Loucy (cell line): ENCODE results near the gene SCFD2.

Source experiments
- H2AFZ ChIP-seq: fragments of 200-600 bp; sonication (generic); 2 replicates; pipeline ENCODE4 v1.6.0; 2016; ENCODE audit warnings: antibody characterized with exemption, mild to moderate bottlenecking, low read length, moderate library complexity
- H3F3A ChIP-seq: fragments of 200-600 bp; 2 replicates; pipeline ENCODE4 v1.6.0; 2016; ENCODE audit warnings: antibody characterized with exemption, low read depth, mild to moderate bottlenecking
- H3K27me3 ChIP-seq: fragments of 200-600 bp; sonication (generic); 2 replicates; pipeline ENCODE4 v1.6.1; 2014; ENCODE audit warnings: low read length, mild to moderate bottlenecking; ENCODE audit not compliant: insufficient read depth, poor library complexity, severe bottlenecking
- H3K36me3 ChIP-seq: fragments of 200-600 bp; sonication (generic); 2 replicates; pipeline ENCODE4 v1.6.1; 2016; ENCODE audit warnings: low read length; ENCODE audit not compliant: insufficient read depth
- H3K4me1 ChIP-seq: fragments of 200-600 bp; sonication (generic); 2 replicates; pipeline ENCODE4 v1.5.1; 2014; ENCODE audit warnings: low read length, mild to moderate bottlenecking; ENCODE audit not compliant: insufficient read depth, poor library complexity, severe bottlenecking
- H3K4me2 ChIP-seq: fragments of 200-600 bp; sonication (generic); 2 replicates; pipeline ENCODE4 v1.6.0; 2014; ENCODE audit warnings: antibody characterized with exemption, low read length, low read depth, mild to moderate bottlenecking; ENCODE audit not compliant: poor library complexity, severe bottlenecking
- H3K4me3 ChIP-seq: fragments of 200-600 bp; sonication (generic); 2 replicates; pipeline ENCODE4 v1.5.1; 2014; ENCODE audit warnings: low read length, mild to moderate bottlenecking, mixed read lengths; ENCODE audit not compliant: poor library complexity, severe bottlenecking
- H3K79me2 ChIP-seq: fragments of 200-600 bp; sonication (generic); 2 replicates; pipeline ENCODE4 v1.6.1; 2014; ENCODE audit warnings: low read length; ENCODE audit not compliant: insufficient read depth
- H3K9ac ChIP-seq: fragments of 200-600 bp; sonication (generic); 2 replicates; pipeline ENCODE4 v1.6.0; 2014; ENCODE audit warnings: mild to moderate bottlenecking, low read depth, low read length, moderate library complexity; ENCODE audit not compliant: poor library complexity, severe bottlenecking
- H3K9me2 ChIP-seq: fragments of 200-600 bp; sonication (generic); replicated peaks from 2 replicates; pipeline ENCODE4 v1.6.1; 2016; ENCODE audit warnings: low read depth, low read length, mixed read lengths
- H3K9me3 ChIP-seq: fragments of 200-600 bp; sonication (generic); 2 replicates; pipeline ENCODE4 v1.6.1; 2014; ENCODE audit warnings: mild to moderate bottlenecking, antibody characterized with exemption, low read length, low read depth; ENCODE audit not compliant: insufficient read depth
- H4K20me1 ChIP-seq: fragments of 200-600 bp; sonication (generic); 2 replicates; pipeline ENCODE4 v1.6.0; 2014; ENCODE audit warnings: antibody characterized with exemption, low read length, mild to moderate bottlenecking; ENCODE audit not compliant: insufficient read depth, poor library complexity, severe bottlenecking
- CTCF ChIP-seq: fragments of 200-600 bp; sonication (generic); conservative IDR thresholded peaks from 2 replicates; pipeline ENCODE4 v1.5.1; 2014; ENCODE audit warnings: mild to moderate bottlenecking, antibody characterized with exemption, low read length
- EZH2phosphoT487 ChIP-seq: fragments of 200-600 bp; IDR thresholded peaks from 2 replicates; pipeline ENCODE4 v1.6.1; 2018; ENCODE audit warnings: antibody characterized with exemption, mild to moderate bottlenecking, moderate library complexity, borderline replicate concordance

Gene SCFD2

GRCh38 chr4:52894443-52894842, 471.4 kb downstream of the SCFD2 start:
- H3K9me3 ChIP-seq, result no peaks in the 10 kb centered on the region
- no peaks in the 10 kb centered on the region for H3K27me3 ChIP-seq
- H2AFZ ChIP-seq, result no peak overlapping the region
- H3K79me2 ChIP-seq, result no peaks in the 10 kb centered on the region
- TF ChIP-seq CTCF (no peak), EZH2phosphoT487 (no peak)
- H3K4me1 ChIP-seq, result peaks cover 12% of the 10 kb centered on the region
- H3K9ac ChIP-seq, result no peak overlapping the region
- H3K4me3 ChIP-seq, result no peak overlapping the region
- H4K20me1 ChIP-seq, result no peaks in the 10 kb centered on the region
- no peaks in the 10 kb centered on the region for H3K36me3 ChIP-seq
- no peaks in the 10 kb centered on the region for H3F3A ChIP-seq
- no peaks in the 10 kb centered on the region for H3K9me2 ChIP-seq
- H3K4me2 ChIP-seq, result peak overlapping the region; percentile 29

- Histone ChIP-seq H3K4me2 (no peak overlapping the region), H3K9me3 (no peaks in the 10 kb centered on the region), H2AFZ (no peak overlapping the region), H3K4me3 (no peak overlapping the region), H3K4me1 (peaks cover 12% of the 10 kb centered on the region), H3K9me2 (no peaks in the 10 kb centered on the region), H4K20me1 (no peaks in the 10 kb centered on the region), H3K27me3 (no peaks in the 10 kb centered on the region), H3F3A (no peaks in the 10 kb centered on the region), H3K36me3 (no peaks in the 10 kb centered on the region), H3K9ac (no peak overlapping the region), H3K79me2 (no peaks in the 10 kb centered on the region)
- TF ChIP-seq EZH2phosphoT487 (no peak), CTCF (no peak)
Measured at GRCh38 chr4:52892880-52893279, 473.0 kb downstream of the SCFD2 start.

- Histone ChIP-seq H3K9ac (no peak overlapping the region), H3K36me3 (no peaks in the 10 kb centered on the region), H2AFZ (no peak overlapping the region), H3K79me2 (no peaks in the 10 kb centered on the region), H3F3A (no peaks in the 10 kb centered on the region), H3K4me2 (no peak overlapping the region), H3K9me3 (no peaks in the 10 kb centered on the region), H4K20me1 (no peaks in the 10 kb centered on the region), H3K9me2 (no peaks in the 10 kb centered on the region), H3K27me3 (no peaks in the 10 kb centered on the region), H3K4me3 (no peak overlapping the region), H3K4me1 (peaks cover 12% of the 10 kb centered on the region)
- TF ChIP-seq EZH2phosphoT487 (no peak), CTCF (no peak)
Measured at GRCh38 chr4:52891743-52892142, 474.1 kb downstream of the SCFD2 start.
